Measurements from ENCODE around the gene XRN1.
"Not testable (repeated sequence)": the region's sequence is repeated elsewhere in the genome, so short reads cannot be mapped to it uniquely, and the experiment has no call there.

Gene XRN1

DNA sequence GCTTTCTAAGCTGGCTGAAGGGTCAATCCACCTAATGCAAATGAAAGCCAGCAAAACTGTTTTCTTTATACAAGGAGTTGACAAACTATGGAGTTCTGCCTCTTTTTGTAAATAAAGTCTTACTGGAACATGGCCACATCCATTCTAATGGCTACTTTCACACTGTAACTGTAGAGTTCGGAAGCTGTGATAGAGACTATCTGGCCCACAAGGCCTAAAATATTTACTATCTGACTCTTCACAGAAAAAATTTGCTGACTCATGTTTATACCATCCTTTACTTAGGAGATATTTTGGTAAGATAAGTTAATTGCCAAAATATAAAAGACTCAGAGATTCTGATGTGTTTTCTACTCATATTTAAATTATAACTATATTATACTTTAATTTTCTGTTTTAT lies 128.7 kb downstream of the XRN1 start:
- no peak for DNase-seq

DNA sequence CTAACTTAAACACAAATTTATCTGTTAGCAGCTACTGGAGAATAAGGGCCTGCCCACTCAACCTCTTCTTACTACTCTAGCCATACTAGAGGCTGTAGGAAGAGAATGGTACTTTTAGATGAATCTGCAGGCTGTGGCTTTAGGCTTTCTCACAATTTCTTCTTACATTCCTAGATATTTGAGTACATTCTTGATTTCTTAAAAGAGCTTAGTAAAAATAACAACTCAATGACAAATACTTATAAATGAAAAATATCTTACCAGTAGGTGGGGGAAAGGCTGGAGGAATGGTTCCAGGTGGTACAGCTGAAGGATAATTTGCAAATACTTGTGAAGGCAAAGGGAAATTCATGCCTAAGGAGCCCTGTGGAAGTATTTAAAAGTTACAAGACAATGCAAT lies 129.5 kb downstream of the XRN1 start:
- DNase-seq, result no peak

DNA sequence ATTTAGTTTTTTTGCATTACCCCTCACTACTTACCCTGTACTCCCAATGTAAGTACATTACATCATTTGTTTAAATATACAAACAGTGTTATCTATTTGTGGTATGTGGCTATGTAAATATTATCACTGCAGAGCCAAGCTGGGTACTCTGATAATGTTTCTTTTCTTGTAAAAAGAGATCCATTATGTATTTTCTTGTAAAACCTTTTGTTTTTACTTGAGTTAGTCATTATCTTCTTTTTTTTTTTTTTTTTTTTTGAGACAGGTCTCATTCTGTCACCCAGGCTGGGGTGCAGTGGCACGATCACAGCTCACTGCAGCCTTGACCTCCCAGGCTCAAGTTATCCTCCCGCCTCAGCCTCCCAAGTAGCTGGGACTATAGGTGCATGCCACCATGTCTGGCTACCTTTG lies 131.9 kb downstream of the XRN1 start:
- DNase-seq, result not testable (repeated sequence)

DNA sequence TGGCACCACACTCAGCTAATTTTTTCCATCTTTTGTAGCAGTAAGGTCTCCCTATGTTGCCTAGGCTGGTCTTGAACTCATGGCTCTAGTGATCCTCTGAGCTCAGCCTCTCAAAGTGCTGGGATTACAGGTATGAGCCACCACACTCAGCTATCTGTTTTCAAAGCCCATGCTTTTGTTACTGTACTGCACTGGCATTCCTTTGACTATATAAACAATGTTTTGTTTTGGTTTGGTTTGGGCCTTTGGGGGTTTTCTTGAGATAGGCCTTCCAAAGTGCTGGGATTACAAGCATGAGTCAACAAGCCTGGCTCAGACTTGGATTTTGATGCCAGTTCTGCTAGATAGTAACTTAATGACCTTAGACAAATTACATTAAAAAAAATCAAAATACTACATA lies 132.8 kb downstream of the XRN1 start:
- DNase-seq, result no peak

DNA sequence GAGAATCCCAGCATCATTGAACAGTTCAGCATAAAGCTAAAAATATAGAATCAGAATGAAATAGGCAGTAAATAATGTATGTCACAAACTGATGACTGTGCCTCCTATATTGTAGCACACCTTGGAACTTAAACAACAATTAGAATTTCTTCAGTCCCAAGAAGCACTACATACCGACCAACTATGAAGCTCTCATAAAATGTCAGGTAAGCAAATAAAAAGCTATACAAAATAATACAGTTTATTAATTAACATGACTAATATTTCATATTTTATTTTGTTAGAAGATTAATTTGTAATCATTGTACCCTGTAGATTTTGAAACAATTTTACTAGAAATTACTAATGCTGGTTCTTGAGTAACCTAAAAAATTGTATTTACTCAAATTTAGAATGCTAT lies 137.4 kb downstream of the XRN1 start:
- DNase-seq, result no peak

DNA sequence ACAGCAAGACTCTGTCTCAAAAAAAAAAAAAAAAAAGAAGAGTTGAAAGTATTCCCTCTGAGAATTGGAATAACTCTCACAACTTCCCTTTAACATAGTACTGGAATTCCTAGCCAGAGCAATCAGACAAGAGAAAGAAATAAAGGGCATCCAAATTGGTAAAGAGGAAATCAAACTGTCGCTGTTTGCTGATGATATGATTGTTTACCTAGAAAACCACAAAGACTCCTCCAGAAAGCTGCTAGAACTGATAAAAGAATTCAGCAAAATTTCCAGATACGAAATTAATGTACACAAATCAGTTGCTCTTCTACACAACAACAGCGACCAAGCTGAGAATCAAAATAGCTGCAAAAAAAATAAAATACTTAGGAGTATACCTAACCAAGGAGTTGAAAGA lies 145.0 kb downstream of the XRN1 start:
- not testable (repeated sequence) for DNase-seq

DNA sequence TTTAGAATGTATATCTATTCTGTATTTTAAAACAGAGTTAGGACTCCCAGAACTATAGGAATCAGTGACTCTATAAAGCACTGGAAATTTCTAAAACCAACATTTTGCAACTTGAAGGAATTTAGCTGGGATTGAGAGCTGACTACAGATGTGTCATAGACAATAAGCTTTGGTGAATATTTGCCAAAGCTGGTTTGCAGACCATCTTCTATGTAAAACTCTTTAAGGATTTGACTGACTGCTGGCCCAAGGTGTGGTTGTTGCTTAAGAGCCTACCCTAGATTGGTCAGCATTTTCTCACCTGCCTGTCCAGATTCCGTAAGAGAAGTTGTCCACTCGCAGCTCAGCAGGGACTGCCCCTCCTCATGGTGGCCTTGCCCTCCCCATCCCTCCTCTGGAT lies 149.2 kb downstream of the XRN1 start:
- DNase-seq, result no peak

DNA sequence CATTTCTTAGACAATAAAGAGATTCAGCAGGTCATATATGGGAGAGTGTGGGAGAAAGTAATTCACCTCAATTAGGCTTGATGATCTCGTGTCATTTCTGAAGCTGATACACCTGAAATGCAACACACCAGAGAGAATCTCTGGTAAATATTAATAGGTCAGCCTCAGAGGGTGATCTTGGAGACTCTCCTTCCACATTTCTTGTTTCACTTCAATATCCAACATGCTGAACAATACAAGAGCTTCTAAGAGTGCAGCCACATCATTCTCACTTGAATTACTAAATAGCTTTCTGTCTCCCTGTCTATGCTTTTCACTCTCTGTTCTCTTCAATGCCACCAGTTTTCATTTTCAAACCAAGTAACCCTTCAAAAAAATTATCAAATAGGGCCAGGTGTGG lies 151.3 kb downstream of the XRN1 start:
- DNase-seq, result no peak

DNA sequence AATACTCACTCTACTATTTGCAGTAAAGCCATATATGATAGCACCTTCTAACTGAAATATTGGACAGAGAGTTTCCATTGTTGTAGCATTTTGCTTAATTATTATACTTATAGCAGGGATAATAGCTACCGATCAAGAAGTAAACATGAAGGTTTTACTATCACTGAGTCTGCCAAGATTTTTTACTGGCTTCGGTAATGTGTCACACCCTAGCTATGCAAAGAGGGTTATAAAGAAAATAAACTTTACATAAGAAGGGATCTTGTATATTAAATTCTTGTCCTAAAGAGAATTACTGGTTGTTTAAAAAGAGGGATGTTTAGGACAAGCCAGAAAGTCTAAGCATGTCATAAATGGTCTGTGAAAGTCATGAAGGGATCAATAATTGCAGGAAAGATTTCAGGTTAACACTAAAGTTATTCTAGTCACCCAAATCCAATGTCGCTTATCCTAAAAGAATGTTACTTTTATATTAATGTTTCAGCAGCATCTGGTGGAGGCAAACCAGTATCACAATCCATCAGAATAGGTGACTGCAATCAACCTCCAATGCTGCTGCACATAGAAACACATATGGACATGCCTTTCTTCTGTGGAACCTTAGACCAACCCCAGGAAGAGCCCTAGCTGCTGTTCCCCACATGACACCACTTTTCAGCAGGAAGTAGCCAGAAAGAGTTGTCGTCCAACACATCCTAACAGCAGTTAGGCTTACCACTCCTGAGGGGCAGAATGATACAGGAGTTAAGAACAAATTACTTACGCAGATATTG lies 159.8 kb downstream of the XRN1 start:
- no peak for DNase-seq

DNA sequence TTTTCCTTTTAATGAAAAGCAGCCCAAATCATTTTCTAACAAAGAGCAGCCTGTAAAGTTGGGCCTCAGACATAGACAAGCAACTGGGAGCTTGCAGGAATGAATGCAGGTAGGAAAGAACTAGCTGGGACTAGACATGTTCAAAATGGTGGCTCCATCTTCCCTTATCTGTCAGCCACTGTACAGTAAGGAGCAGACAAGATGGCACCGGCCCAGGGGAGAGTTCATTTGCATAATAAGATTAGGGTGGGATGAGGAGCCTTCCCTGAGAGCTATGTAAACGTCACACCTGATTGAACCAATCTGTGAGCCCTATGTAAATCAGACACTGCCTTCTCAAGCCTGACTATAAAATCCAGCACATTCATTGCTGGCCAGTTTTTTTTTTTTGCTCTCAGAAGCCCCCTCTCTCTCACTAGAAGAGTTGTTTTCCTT lies 162.7 kb downstream of the XRN1 start:
- no peak for DNase-seq

DNA sequence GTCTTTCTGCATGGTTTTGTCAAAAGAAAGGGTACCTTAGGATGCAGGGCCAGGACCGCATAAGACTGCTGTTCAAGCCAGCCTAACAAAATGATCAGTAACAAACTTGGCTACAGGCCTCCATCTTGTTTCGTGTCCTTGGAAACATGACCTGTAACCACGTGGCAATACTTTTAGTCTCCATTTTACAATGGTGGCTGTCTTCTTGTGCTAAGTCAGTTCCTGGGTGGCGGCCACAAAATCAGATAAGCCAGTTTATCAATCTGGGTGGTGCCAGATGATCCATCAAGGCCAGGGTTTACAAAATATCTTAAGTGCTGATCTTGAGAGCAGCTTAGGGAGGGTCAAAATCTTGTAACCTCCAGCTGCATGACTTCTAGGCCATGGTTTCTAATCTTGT lies 165.3 kb downstream of the XRN1 start:
- no peak for DNase-seq

DNA sequence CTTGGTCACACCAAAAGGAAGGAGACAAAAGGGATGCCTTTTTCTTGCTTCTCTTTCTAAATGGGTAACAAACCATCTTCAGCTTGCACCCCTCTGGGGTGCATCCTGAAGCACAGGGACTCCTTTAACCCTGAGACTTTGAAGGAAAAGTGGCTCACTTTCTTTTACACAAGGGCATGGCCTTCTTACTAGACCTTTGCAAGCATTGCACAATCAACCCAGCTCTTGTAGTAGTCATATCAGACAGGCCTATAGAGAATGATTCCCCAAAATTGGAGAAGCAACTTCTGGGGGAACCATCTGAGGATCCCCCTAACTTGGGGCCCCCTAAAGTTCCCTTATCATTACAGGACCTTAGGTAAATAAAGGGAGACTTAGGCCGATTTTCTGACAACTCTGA lies 166.4 kb downstream of the XRN1 start:
- no peak for DNase-seq

DNA sequence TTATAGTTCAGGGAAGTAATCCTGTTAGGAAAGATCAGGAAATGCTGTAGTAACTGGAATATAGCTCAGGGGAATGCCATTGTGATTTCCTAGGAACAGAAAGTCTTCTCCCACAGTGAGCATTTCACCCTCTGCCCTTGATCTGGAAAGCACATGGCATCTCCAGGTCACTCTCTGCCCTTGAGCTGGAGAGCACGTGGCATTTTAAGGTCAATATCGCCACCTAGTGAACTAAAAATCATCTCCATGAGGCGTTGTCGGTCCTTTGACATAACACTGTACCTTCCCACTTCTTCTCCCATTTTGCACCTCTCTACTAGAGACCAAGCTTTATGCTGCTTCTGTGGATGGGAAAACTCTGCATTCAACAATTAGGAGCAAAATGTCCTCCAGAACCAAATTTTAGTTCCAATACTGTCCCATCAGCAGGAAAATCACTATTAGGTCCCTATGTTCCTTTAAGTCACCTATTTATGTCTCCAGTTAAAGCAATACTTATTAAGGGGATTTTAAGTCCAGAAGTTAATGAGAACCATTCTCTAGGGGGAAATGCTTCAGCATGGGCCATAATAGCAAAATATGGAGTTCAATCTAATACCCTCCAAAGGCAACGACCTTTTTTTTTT lies 167.8 kb downstream of the XRN1 start:
- DNase-seq, result no peak

DNA sequence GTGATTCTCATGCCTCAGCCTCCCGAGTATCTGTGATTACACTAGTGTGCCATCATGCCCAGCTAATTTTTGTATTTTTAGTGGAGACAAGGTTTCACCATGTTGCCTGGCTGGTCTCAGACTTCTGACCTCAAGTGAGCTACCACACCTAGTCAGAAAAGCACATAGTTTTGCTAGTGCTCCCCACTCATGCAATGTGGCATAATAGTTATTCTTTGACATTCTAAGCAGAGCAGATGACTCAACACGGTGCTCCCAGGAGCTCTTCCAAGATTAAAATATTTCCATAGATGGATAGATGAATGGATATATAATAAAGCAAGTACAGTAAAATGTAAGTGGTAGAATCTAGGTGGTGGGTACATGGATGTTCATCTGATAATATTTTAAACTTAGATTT lies 169.4 kb downstream of the XRN1 start:
- no peak for DNase-seq

DNA sequence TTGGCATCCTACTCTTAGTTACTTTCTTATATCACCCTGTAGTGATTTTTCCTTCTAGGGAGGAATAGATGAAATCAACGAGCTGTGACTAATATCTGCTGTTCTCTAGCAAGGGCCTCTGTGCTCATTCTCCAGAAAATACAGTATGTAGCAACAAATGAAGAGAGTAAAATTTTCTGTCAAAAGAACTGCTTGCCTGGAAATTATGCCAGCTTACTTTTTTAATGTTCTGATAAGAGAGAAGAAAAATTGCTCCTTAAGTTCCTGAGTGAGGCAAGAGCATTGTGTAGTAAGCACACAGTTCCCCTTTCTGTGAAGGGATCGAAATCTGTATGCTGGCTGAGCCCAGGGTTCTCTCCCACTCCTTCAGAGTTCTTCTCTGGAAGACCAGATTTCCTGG lies 171.1 kb downstream of the XRN1 start:
- DNase-seq, result no peak

DNA sequence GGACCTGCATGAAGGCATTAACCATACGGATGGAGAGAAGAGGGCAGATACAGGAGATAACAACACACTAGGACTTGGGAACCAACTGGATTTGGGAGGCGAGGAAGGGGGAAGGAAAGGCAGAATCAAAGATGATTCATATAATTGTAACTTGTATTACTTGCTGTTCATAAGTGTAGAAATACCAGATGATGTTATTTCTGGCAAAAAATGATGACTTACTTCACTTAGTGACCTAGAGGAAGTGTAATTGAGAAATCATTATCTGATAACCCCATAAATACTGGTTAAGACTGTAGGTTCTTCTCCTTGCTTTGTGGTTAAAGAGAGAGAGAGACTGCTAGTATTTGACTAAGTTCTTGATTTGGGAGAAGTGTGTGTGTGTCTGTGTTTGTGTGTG lies 172.0 kb downstream of the XRN1 start:
- no peak for DNase-seq

DNA sequence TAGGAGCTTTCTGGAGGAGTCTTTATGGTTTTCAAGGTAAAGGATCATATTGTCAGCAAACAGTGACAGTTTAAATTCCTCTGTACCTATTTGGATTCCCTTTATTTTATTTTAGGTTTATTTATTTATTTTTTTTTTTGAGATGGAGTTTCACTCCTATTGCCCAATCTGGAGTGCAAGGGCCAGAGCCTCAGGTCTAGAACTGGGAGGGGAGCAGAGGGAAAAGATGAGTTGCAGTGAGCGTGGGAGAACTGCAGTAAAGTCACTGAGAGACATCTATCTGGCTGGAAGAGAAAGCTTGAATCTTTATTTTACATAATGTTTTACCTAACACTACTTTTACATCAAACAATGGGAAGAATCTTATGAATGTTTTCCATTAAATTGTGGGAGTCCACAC lies 172.9 kb downstream of the XRN1 start:
- no peak for DNase-seq

DNA sequence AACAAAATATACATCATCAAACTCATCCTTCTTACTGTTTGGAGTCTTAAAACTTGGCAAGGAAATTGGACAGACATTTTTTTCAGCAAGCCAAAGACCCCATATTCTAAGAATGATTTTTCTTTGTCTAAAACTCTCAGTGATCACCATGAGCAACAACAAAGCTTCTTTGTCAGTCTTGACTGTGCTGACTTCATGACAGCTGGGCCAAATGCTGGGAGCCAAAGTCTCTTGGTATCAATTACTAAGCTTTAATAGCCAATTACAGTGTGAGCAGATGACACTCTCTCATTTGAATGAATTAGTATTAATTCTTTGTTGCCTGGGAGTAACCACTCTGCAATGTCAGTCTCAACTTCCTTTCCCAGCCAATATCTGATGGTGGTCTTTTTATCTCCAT lies 174.3 kb downstream of the XRN1 start:
- DNase-seq, result no peak

DNA sequence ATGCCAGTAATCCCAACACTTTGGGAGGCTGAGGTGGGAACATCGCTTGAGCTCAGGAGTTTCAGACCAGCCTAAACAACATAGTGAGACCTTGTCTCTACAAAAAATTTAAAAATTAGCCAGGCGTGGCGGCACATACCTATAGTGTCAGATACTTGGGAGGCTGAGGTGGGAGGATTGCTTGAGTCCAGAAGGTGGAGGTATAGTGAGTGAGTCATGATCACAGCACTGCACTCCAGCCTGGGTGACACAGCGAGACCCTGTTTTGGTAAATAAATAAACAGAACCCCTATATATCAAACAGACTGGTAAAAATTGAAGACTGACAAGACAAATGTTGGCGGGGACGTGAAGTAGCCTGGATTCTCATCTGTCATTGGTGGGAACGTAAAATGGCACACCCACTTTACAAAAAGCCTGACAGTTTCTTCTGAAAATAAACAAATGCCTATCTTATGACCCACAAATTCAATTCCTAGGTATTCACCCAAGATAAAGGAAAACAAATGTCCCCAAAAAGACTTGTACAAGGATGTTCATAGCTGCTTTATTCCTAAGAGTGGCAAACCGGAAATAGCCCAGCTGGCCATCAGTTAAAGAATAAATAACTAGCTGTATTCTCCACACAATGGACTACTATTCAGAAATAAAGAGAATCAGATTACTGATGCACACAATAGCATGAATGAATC lies 175.5 kb downstream of the XRN1 start:
- DNase-seq, result no peak

DNA sequence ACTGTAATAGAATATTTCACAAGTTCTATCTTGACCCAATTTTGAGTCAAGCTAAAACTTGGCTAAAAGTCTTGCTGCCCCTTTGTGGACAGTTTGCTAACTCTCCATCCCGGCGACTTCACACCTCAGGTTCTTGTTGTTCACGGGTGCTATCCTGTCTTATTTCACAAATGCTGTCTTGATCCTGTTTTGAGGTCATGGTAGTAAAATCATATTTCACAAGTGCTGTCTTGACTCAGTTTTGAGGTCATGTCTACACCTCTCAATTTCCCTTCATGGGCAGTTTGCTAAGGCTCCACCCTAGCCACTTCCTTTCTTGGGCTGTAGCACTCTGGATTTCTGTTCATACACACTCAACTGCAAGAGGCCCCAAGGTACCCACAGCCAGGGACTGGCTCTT lies 177.4 kb downstream of the XRN1 start:
- no peak for DNase-seq

DNA sequence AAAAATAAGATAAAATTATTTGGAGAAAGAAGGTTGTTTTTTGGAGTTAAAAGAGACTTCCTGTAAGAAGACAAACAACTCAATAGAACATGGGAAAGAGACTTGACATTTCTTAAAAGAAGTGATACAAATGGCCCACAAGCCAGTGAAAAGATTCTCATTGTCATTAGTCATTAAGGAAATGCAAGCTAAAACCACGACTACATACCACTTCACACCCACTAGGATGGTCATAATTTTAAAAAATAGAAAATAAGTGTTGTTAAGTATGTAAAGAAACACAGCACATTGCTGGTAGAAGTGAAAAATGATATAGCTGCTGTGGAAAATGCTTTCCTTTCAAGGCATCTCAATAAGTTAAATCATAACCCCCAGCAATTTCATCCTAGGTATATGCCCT lies 178.1 kb downstream of the XRN1 start:
- DNase-seq, result no peak

DNA sequence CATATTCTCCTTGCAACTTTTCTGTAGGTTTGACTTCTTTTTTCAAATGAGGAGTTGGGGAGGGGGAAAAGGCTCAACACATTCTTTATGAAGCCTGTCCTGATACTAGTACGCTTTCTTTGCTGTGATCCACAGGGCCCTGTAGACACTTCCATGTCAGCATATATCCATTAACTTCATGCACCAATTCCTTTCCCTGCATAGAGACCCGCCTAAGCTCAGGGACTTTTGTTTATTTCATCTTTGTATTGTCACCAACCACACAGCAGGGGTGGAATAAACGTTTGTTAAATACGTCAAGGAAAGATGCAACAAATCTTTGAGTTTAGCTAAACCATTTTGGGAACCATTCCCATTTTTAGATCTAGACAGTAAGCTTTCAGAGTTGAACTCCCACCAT lies 179.4 kb downstream of the XRN1 start:
- DNase-seq, result no peak

DNA sequence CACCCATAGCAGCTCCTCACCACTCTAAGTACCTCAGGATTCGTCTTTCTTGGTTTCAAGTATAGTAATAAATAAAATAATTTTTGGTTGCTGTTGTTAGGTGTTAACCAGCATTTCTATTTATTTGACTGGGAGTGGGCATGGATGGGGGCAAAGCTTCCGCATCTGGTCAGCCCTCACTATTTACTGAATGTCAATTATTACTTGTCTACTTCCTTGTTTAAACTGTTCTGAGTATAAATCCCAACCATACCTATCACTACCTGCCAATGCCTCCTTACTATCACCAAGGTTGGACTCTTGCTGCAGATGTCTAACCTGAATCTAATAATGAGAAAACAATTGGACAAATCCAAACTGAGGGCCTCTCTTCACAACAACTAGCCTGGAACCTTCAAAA lies 180.6 kb downstream of the XRN1 start:
- no peak for DNase-seq

DNA sequence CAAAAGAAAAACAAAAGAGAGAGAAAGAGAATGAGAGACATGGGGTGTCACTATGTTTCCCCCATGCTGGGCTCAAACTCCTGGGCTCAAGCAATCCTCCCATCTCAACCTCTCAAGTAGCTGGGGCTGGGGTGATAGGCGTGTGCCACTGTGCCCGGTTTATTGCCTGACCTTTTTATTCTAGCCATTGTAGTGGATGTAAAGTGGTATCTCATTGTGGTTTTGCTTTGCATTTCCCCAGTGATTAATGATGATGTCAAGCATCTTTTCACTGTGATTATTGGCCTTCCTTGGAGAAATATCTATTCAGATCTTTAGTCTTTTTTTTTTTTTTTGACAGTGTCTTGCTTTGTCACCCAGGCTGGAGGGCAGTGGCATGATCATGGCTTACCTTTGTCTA lies 184.7 kb downstream of the XRN1 start:
- DNase-seq, result no peak

Measured in activated naive CD4-positive, alpha-beta T cell (primary cell).